GM21528 (cell line): ENCODE data around the gene INTS7.
"Not testable (repeated sequence)": the region's sequence is repeated elsewhere in the genome, so short reads cannot be mapped to it uniquely, and the experiment has no call there.

Experiments
- ATAC-seq: cut with Tn5 transposase; IDR thresholded peaks from one replicate; pipeline ENCODE4 v1.9.1; 2021; ENCODE audit warnings: mild to moderate bottlenecking, moderate library complexity; ENCODE audit not compliant: unreplicated experiment, low FRiP score

The INTS7 gene

GRCh38 chr1:211985556-211986264, 49.6 kb downstream of the INTS7 start:
- no peak for ATAC-seq

- no peak for ATAC-seq
These were observed 56.8 kb downstream of the INTS7 start for GRCh38 chr1:211978596-211978995.

- ATAC-seq: no peak
These were observed 60.0 kb downstream of the INTS7 start for GRCh38 chr1:211975152-211975941.

- no peak for ATAC-seq
These were observed 61.8 kb downstream of the INTS7 start for GRCh38 chr1:211973541-211973940.

GRCh38 chr1:211968200-211968834, 67.0 kb downstream of the INTS7 start:
- no peak for ATAC-seq

- no peak for ATAC-seq
These were observed 67.7 kb downstream of the INTS7 start for GRCh38 chr1:211967704-211968103.

- ATAC-seq: no peak
These were observed 70.1 kb downstream of the INTS7 start for GRCh38 chr1:211965108-211965805.

- no peak for ATAC-seq
These were observed 75.7 kb downstream of the INTS7 start for GRCh38 chr1:211959680-211960079.

- ATAC-seq: no peak
These were observed 76.1 kb downstream of the INTS7 start for GRCh38 chr1:211959221-211959620.

- not testable (repeated sequence) for ATAC-seq
These were observed 81.3 kb downstream of the INTS7 start for GRCh38 chr1:211954028-211954427.

- ATAC-seq: not testable (repeated sequence)
These were observed 81.8 kb downstream of the INTS7 start for GRCh38 chr1:211953543-211953942.

GRCh38 chr1:211952299-211952698, 83.1 kb downstream of the INTS7 start:
- ATAC-seq: no peak

- ATAC-seq: no peak
These were observed 83.5 kb downstream of the INTS7 start for GRCh38 chr1:211951856-211952255.

GRCh38 chr1:211948377-211948776, 87.0 kb downstream of the INTS7 start:
- no peak for ATAC-seq

GRCh38 chr1:211947396-211948295, 87.7 kb downstream of the INTS7 start:
- no peak for ATAC-seq

GRCh38 chr1:211944733-211945500, 90.4 kb downstream of the INTS7 start:
- no peak for ATAC-seq

- no peak for ATAC-seq
These were observed 92.8 kb downstream of the INTS7 start for GRCh38 chr1:211942583-211942982.

GRCh38 chr1:211939876-211940468, 95.4 kb downstream of the INTS7 start:
- peak; percentile 83 for ATAC-seq

GRCh38 chr1:211938561-211938997, 96.8 kb downstream of the INTS7 start:
- ATAC-seq: peak; percentile 36
